HG02938 (cell line): ENCODE measurements around the gene PAK1.

Experiments
- ATAC-seq: cut with Tn5 transposase; IDR thresholded peaks from one replicate; pipeline ENCODE4 v1.9.1; 2021; ENCODE audit warnings: mild to moderate bottlenecking, moderate library complexity; ENCODE audit not compliant: unreplicated experiment

The PAK1 gene

GRCh38 chr11:77440678-77441077, 33.2 kb downstream of the PAK1 start:
- ATAC-seq = no peak

- no peak for ATAC-seq
These were observed 35.4 kb downstream of the PAK1 start for GRCh38 chr11:77438487-77438886.

GRCh38 chr11:77436969-77437368, 36.9 kb downstream of the PAK1 start:
- no peak for ATAC-seq

- ATAC-seq = no peak
These were observed 37.4 kb downstream of the PAK1 start for GRCh38 chr11:77436506-77436905.

GRCh38 chr11:77435972-77436371, 37.9 kb downstream of the PAK1 start:
- ATAC-seq = no peak

- ATAC-seq = no peak
These were observed 42.1 kb downstream of the PAK1 start for GRCh38 chr11:77431813-77432212.

GRCh38 chr11:77428598-77428997, 45.3 kb downstream of the PAK1 start:
- no peak for ATAC-seq

- ATAC-seq = no peak
These were observed 48.5 kb downstream of the PAK1 start for GRCh38 chr11:77425346-77425745.

GRCh38 chr11:77424644-77425043, 49.2 kb downstream of the PAK1 start:
- no peak for ATAC-seq

GRCh38 chr11:77423624-77424023, 50.3 kb downstream of the PAK1 start:
- no peak for ATAC-seq

GRCh38 chr11:77422687-77423086, 51.2 kb downstream of the PAK1 start:
- ATAC-seq = no peak

GRCh38 chr11:77421041-77421723, 52.7 kb downstream of the PAK1 start:
- ATAC-seq = no peak

- no peak for ATAC-seq
These were observed 54.8 kb downstream of the PAK1 start for GRCh38 chr11:77418971-77419597.

GRCh38 chr11:77418155-77418970, 55.5 kb downstream of the PAK1 start:
- no peak for ATAC-seq

GRCh38 chr11:77416357-77416756, 57.5 kb downstream of the PAK1 start:
- ATAC-seq = no peak

- no peak for ATAC-seq
These were observed 59.9 kb downstream of the PAK1 start for GRCh38 chr11:77413850-77414460.

- ATAC-seq = no peak
These were observed 61.1 kb downstream of the PAK1 start for GRCh38 chr11:77412814-77413213.

- peak; percentile 87 for ATAC-seq
These were observed 62.0 kb downstream of the PAK1 start for GRCh38 chr11:77411717-77412441.

GRCh38 chr11:77411137-77411707, 62.7 kb downstream of the PAK1 start:
- ATAC-seq = peak; percentile 44

GRCh38 chr11:77410076-77410827, 63.6 kb downstream of the PAK1 start:
- no peak for ATAC-seq
